GM23248 (cell line): ENCODE measurements around the gene ALDH3B1. TPM values are rescaled to one million over a fixed set of nuclear protein-coding genes. Genes with fewer than 3 reads are reported as not detected.

Experiments
- DNase-seq: peaks from one replicate; pipeline ENCODE4 v3.0.0-alpha.2; 2015
- H2AFZ ChIP-seq: fragments of 200-600 bp; sonication (generic); 2 replicates; pipeline ENCODE4 v1.6.1; 2016; ENCODE audit warnings: antibody characterized with exemption
- H3F3A ChIP-seq: fragments of 200-600 bp; sonication (generic); 2 replicates; pipeline ENCODE4 v1.6.1; 2016; ENCODE audit warnings: mild to moderate bottlenecking, antibody characterized with exemption, mixed run types; ENCODE audit not compliant: insufficient read depth
- H3K27ac ChIP-seq: fragments of 200-600 bp; sonication (generic); 2 replicates; pipeline ENCODE4 v1.5.1; 2016; ENCODE audit warnings: mild to moderate bottlenecking
- H3K27me3 ChIP-seq: fragments of 200-600 bp; sonication (generic); replicated peaks from 2 replicates; pipeline ENCODE4 v1.6.1; 2016; ENCODE audit warnings: mild to moderate bottlenecking; ENCODE audit not compliant: insufficient read depth
- H3K36me3 ChIP-seq: fragments of 200-600 bp; sonication (generic); 2 replicates; pipeline ENCODE4 v1.6.1; 2016; ENCODE audit warnings: low read depth, mild to moderate bottlenecking
- H3K4me1 ChIP-seq: fragments of 200-600 bp; sonication (generic); 2 replicates; pipeline ENCODE4 v1.6.1; 2016; ENCODE audit warnings: mild to moderate bottlenecking; ENCODE audit not compliant: insufficient read depth
- H3K4me2 ChIP-seq: fragments of 200-600 bp; sonication (generic); one replicate; pipeline ENCODE4 v1.6.1; 2016; ENCODE audit warnings: mild to moderate bottlenecking; ENCODE audit not compliant: unreplicated experiment
- H3K4me3 ChIP-seq: fragments of 200-600 bp; sonication (generic); 2 replicates; pipeline ENCODE4 v1.5.1; 2016; ENCODE audit warnings: mild to moderate bottlenecking
- H3K79me2 ChIP-seq: fragments of 200-600 bp; sonication (generic); 2 replicates; pipeline ENCODE4 v1.6.1; 2016; ENCODE audit warnings: mild to moderate bottlenecking; ENCODE audit not compliant: insufficient read depth
- H3K9ac ChIP-seq: fragments of 200-600 bp; sonication (generic); 2 replicates; pipeline ENCODE4 v1.6.1; 2016; ENCODE audit warnings: mild to moderate bottlenecking
- H3K9me2 ChIP-seq: fragments of 200-600 bp; sonication (generic); 2 replicates; pipeline ENCODE4 v1.6.1; 2016; ENCODE audit warnings: mixed run types, mild to moderate bottlenecking, moderate library complexity; ENCODE audit not compliant: insufficient read depth
- H3K9me3 ChIP-seq: fragments of 200-600 bp; sonication (generic); one replicate; pipeline ENCODE4 v1.6.1; 2017; ENCODE audit warnings: low read depth
- H4K20me1 ChIP-seq: fragments of 200-600 bp; sonication (generic); 2 replicates; pipeline ENCODE4 v1.6.0; 2016; ENCODE audit not compliant: insufficient read depth
- EZH2 ChIP-seq: fragments of 200-600 bp; sonication (generic); IDR thresholded peaks from 2 replicates; pipeline ENCODE4 v1.6.1; 2018; ENCODE audit warnings: antibody characterized with exemption, mild to moderate bottlenecking; ENCODE audit not compliant: insufficient read depth, poor library complexity, severe bottlenecking
- EZH2phosphoT487 ChIP-seq: fragments of 200-600 bp; sonication (generic); IDR thresholded peaks from 2 replicates; pipeline ENCODE4 v1.6.1; 2018; ENCODE audit warnings: antibody characterized with exemption, moderate library complexity, mild to moderate bottlenecking, low read depth; ENCODE audit not compliant: insufficient read depth
- WGBS, 2 experiments: methylation state at CpG; one replicate each; pipeline ENCODE4 v1.1.6; 2015 to 2017; ENCODE audit warnings: low lambda C conversion rate in 2 of 2, low coverage in 1 of 2; ENCODE audit errors: missing lambda C conversion rate in 2 of 2; 5-methylcytosine and 5-hydroxymethylcytosine counted together
- in situ Hi-C: fragments of 300-500 bp; cut with MboI; formaldehyde crosslinking; loops from 2 replicates; pipeline ENCODE4 v1.15.0; 2020
- polyA plus RNA-seq: library from polyadenylated mRNA; unstranded; fragments of >200 nt; fragmentation: Nextera tagmentation; extraction: Ambion mirVana; gene quantifications from 2 replicates; pipeline ENCODE4 v1.2.1, GENCODE V29; 2016
- total RNA-seq: library from RNA; depleted of rRNA; stranded (reverse); fragments of >200 nt; shearing (Covaris generic); gene quantifications from 2 replicates; pipeline ENCODE4 v1.2.3, GENCODE V29; 2014

ALDH3B1 gene
- total and polyA plus RNA-seq, 2 experiments from 2014 or later: 42.7 to 63.9 TPM

DNA sequence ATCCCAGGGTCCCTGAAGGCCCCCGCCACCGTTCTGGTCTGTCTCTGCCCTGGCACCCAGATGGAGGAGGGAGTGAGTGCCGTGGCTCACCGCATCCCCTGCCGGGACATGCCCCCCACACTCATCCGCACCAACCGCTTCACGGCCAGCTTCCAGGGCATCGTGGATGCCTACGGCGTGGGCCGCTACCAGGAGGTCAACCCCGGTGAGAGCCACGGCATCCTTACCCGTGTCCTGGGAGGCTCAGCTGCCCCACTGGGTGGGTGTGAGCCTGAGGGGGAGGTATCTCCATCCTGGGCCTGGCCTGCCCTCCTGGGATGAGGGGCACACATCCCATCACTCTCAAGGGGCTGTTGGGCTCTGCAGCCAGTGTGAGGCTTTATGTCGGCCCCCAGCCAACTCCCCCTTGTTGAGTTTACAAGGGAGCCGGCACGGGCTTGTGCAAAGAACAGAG, 34.8 kb downstream of the ALDH3B1 start:
- Histone ChIP-seq H3K4me2 (no peak overlapping the region), H4K20me1 (no peaks in the 10 kb centered on the region), H3K9ac (no peak overlapping the region), H3F3A (no peaks in the 10 kb centered on the region), H3K27ac (no peak overlapping the region), H3K4me1 (0 out of 2 replicates have a peak, but pooled peaks cover 1% of the 10 kb centered on the region), H2AFZ (no peak overlapping the region), H3K36me3 (no peaks in the 10 kb centered on the region), H3K4me3 (no peak overlapping the region), H3K9me2 (no peaks in the 10 kb centered on the region), H3K79me2 (peaks cover 24% of the 10 kb centered on the region), H3K27me3 (no peaks in the 10 kb centered on the region), H3K9me3 (no peaks in the 10 kb centered on the region)
- in situ Hi-C loops: no loop called here
- WGBS, 2 experiments: 96 to 97% methylated on average over 18 of the region's 18 CpGs
- no peak for TF ChIP-seq EZH2phosphoT487
- no peak for TF ChIP-seq EZH2
- no peak for DNase-seq

- Histone ChIP-seq H3K4me2 (no peak overlapping the region), H2AFZ (no peak overlapping the region), H3K4me3 (no peak overlapping the region), H3F3A (0 out of 2 replicates have a peak, but pooled peaks cover 3% of the 10 kb centered on the region), H3K4me1 (no peaks in the 10 kb centered on the region), H4K20me1 (no peaks in the 10 kb centered on the region), H3K36me3 (no peaks in the 10 kb centered on the region), H3K27me3 (no peaks in the 10 kb centered on the region), H3K9me2 (no peaks in the 10 kb centered on the region), H3K9me3 (no peaks in the 10 kb centered on the region), H3K79me2 (no peaks in the 10 kb centered on the region), H3K27ac (no peak overlapping the region), H3K9ac (no peak overlapping the region)
- TF ChIP-seq EZH2 (no peak), EZH2phosphoT487 (no peak)
- 90 to 91% methylated on average over 34 to 37 of the region's 37 CpGs for WGBS, 2 experiments
- in situ Hi-C loops: no loop called here
- no peak for DNase-seq
Observed at GRCh38 chr11:68047437-68048290, 37.5 kb downstream of the ALDH3B1 start.

DNA sequence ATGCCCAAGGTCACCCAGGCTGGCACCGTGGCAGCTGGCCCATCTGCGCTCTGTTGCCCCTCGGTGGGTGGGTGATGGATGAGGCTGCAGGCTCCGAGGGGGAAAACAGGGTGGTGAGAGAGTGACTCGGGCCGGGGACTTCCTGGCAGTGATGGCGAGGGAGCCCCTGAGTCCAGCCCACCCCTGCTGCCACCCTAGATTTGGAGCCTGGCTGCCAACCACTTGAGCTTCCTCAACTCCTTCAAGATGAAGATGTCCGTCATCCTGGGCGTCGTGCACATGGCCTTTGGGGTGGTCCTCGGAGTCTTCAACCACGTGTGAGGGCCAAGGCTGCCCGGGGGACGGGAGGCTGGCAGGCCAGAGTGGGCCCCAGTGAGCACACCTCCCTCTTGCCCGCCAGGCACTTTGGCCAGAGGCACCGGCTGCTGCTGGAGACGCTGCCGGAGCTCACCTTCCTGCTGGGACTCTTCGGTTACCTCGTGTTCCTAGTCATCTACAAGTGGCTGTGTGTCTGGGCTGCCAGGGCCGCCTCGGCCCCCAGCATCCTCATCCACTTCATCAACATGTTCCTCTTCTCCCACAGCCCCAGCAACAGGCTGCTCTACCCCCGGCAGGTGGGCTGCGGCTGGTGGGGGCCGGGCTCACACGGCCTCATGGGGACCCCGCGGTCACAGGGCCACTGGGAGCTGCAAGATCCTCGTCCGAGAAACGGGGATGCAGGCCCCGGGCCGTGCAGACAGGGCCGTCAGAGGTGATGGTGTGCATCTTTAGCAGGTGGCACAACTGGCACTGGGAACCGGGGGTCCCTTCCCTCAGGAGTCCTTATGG, 38.8 kb downstream of the ALDH3B1 start:
- in situ Hi-C loops: no loop called here
- Histone ChIP-seq H3K9ac (no peak overlapping the region), H3K4me1 (no peaks in the 10 kb centered on the region), H3K4me2 (no peak overlapping the region), H3K27me3 (no peaks in the 10 kb centered on the region), H3K36me3 (no peaks in the 10 kb centered on the region), H2AFZ (no peak overlapping the region), H3K27ac (no peak overlapping the region), H3F3A (peaks cover 9% of the 10 kb centered on the region; the same call in 1 of the 2 replicates), H3K9me2 (no peaks in the 10 kb centered on the region), H3K79me2 (no peaks in the 10 kb centered on the region), H3K4me3 (no peak overlapping the region), H3K9me3 (no peaks in the 10 kb centered on the region), H4K20me1 (no peaks in the 10 kb centered on the region)
- WGBS, 2 experiments: 91 to 93% methylated on average over 28 to 35 of the region's 35 CpGs
- TF ChIP-seq EZH2 (no peak), EZH2phosphoT487 (no peak)
- no peak for DNase-seq

GRCh38 chr11:68049509-68050370, 39.6 kb downstream of the ALDH3B1 start:
- H3F3A ChIP-seq: peaks cover 17% of the 10 kb centered on the region
- no peaks in the 10 kb centered on the region for H3K4me1 ChIP-seq
- no peaks in the 10 kb centered on the region for H3K27me3 ChIP-seq
- TF ChIP-seq EZH2phosphoT487 (no peak), EZH2 (no peak)
- in situ Hi-C loops: no loop called here
- no peak overlapping the region for H3K4me3 ChIP-seq
- no peaks in the 10 kb centered on the region for H3K9me3 ChIP-seq
- H3K9ac ChIP-seq: no peak overlapping the region
- H2AFZ ChIP-seq: no peak overlapping the region
- no peaks in the 10 kb centered on the region for H3K36me3 ChIP-seq
- H4K20me1 ChIP-seq: no peaks in the 10 kb centered on the region
- DNase-seq: no peak
- WGBS, 2 experiments: 94 to 96% methylated on average over 39 to 40 of the region's 40 CpGs
- H3K79me2 ChIP-seq: no peaks in the 10 kb centered on the region
- no peak overlapping the region for H3K4me2 ChIP-seq
- H3K27ac ChIP-seq: no peak overlapping the region
- H3K9me2 ChIP-seq: no peaks in the 10 kb centered on the region
